HCT116 (cell line): ENCODE data around the gene WWOX. TPM values are rescaled to one million over a fixed set of nuclear protein-coding genes. Genes with fewer than 3 reads are reported as not detected.

Experiments used
- ATAC-seq: fragments of 200-7000 bp; cut with Tn5 transposase; 2 replicates; pipeline ENCODE4 v1.9.1; 2020; ENCODE audit warnings: mild to moderate bottlenecking, moderate library complexity
- BruUV-seq: library from RNA; stranded (reverse); fragments of 400-500 nt; replicated peaks from 2 replicates; lab custom pipeline; 2021; lab: Mats Ljungman, UMichigan
- CTCF ChIA-PET: fragments of 300-600 bp; sonication (Branson Sonifier 250); formaldehyde crosslinking; loops from one replicate; lab custom pipeline; 2021; ENCODE audit warnings: antibody characterized with exemption; lab: Charles Lee
- POLR2A ChIA-PET: fragments of 300-600, 350-600 bp; sonication (Branson Sonifier 250); formaldehyde crosslinking; loops from one replicate; lab custom pipeline; 2021; ENCODE audit warnings: antibody characterized with exemption; lab: Charles Lee
- RAD21 ChIA-PET, 2 experiments: fragments of 300-600 bp; sonication (Branson Sonifier 250); formaldehyde crosslinking; loops; one replicate each; lab custom pipeline; 2023; ENCODE audit warnings: low total read pairs in 2 of 2; ENCODE audit not compliant: uncharacterized antibody in 2 of 2, unreplicated experiment in 2 of 2, low non-redundant PET in 1 of 2; lab: Charles Lee
- DNase-seq: peaks from one replicate; pipeline ENCODE4 v3.0.0-alpha.2; 2010; ENCODE audit warnings: low read depth, low spot score
- H2AFZ ChIP-seq: fragments of 200-600 bp; shearing (Covaris generic), sonication (generic); 2 replicates; pipeline ENCODE4 v1.6.1; 2017; ENCODE audit warnings: low read depth, mixed run types, mixed read lengths, antibody characterized with exemption, low read length; ENCODE audit not compliant: poor library complexity, severe bottlenecking
- H3K27ac ChIP-seq: 2 replicates; pipeline ENCODE4 v1.5.1; 2012; ENCODE audit warnings: low read depth, low read length
- H3K27me3 ChIP-seq: fragments of 200-600 bp; sonication (generic); 2 replicates; pipeline ENCODE4 v1.6.1; 2016; ENCODE audit warnings: mixed run types, low read length, mixed read lengths; ENCODE audit not compliant: insufficient read depth
- H3K36me3 ChIP-seq, 2 experiments: fragments of 200-500 bp in 1 of 2; fragments of 200-600 bp in 1 of 2; sonication (Bioruptor generic) in 1 of 2; sonication (generic) in 1 of 2; 2 replicates each; pipeline versions ENCODE4 v1.5.1 to v1.6.1; 2014 to 2016; ENCODE audit warnings: low read length in 2 of 2, inconsistent platforms in 1 of 2, mixed read lengths in 1 of 2, mixed run types in 1 of 2; ENCODE audit not compliant: insufficient read depth in 2 of 2, control insufficient read depth in 1 of 2
- H3K4me1 ChIP-seq, 2 experiments: fragments of 200-600 bp in 1 of 2; sonication (generic) in 1 of 2; 2 replicates each; pipeline versions ENCODE4 v1.5.1 to v1.6.1; 2012 to 2017; ENCODE audit warnings: low read length in 2 of 2, inconsistent platforms in 1 of 2, mild to moderate bottlenecking in 1 of 2, mixed read lengths in 1 of 2, mixed run types in 1 of 2, moderate library complexity in 1 of 2; ENCODE audit not compliant: insufficient read depth in 2 of 2, control insufficient read depth in 1 of 2
- H3K4me2 ChIP-seq: fragments of 200-600 bp; sonication (generic); 2 replicates; pipeline ENCODE4 v1.6.1; 2017; ENCODE audit warnings: mixed run types, low read length, mixed read lengths
- H3K4me3 ChIP-seq, 2 experiments: fragments of 200-600 bp in 1 of 2; sonication (generic) in 1 of 2; replicated peaks in 1 of 2; 2 replicates each; pipeline ENCODE4 v1.5.1; 2011 to 2016; ENCODE audit warnings: low read length in 2 of 2, control low read depth in 1 of 2, low read depth in 1 of 2, mild to moderate bottlenecking in 1 of 2, mixed read lengths in 1 of 2, mixed run types in 1 of 2
- H3K79me2 ChIP-seq: fragments of 200-600 bp; sonication (generic); 2 replicates; pipeline ENCODE4 v1.6.1; 2017; ENCODE audit warnings: mild to moderate bottlenecking, mixed run types, low read length, moderate library complexity, mixed read lengths; ENCODE audit not compliant: insufficient read depth
- H3K9ac ChIP-seq: fragments of 200-600 bp; sonication (generic); 2 replicates; pipeline ENCODE4 v1.6.1; 2016; ENCODE audit warnings: low read length, mixed read lengths
- H3K9me2 ChIP-seq: fragments of 200-600 bp; sonication (generic), shearing (Covaris generic); 2 replicates; pipeline ENCODE4 v1.6.1; 2017; ENCODE audit warnings: mixed run types, mild to moderate bottlenecking, moderate library complexity; ENCODE audit not compliant: insufficient read depth
- H3K9me3 ChIP-seq, 2 experiments: fragments of 200-500 bp in 1 of 2; fragments of 200-600 bp in 1 of 2; sonication (Bioruptor generic) in 1 of 2; sonication (generic) in 1 of 2; 2 replicates each; pipeline ENCODE4 v1.6.1; 2014 to 2017; ENCODE audit warnings: low read length in 2 of 2, mixed read lengths in 2 of 2, inconsistent platforms in 1 of 2, low read depth in 1 of 2, mild to moderate bottlenecking in 1 of 2, mixed run types in 1 of 2, moderate library complexity in 1 of 2; ENCODE audit not compliant: control insufficient read depth in 1 of 2, insufficient read depth in 1 of 2
- H4K20me1 ChIP-seq: fragments of 200-600 bp; sonication (generic), shearing (Covaris generic); 2 replicates; pipeline ENCODE4 v1.6.1; 2017; ENCODE audit warnings: mixed run types, mild to moderate bottlenecking, moderate library complexity; ENCODE audit not compliant: insufficient read depth
- ATF3 ChIP-seq: IDR thresholded peaks from 2 replicates; pipeline ENCODE4 v1.6.1; 2012
- CEBPB ChIP-seq: IDR thresholded peaks from 2 replicates; pipeline ENCODE4 v1.6.1; 2012; ENCODE audit warnings: low read depth
- CTCF ChIP-seq, 3 experiments: fragments of 200-600 bp in 1 of 3; sonication (generic) in 1 of 3; IDR thresholded peaks in 2 of 3; conservative IDR thresholded peaks in 1 of 3; 2 replicates each; pipeline ENCODE4 v1.5.1; 2012 to 2017; ENCODE audit warnings: low read depth in 2 of 3, low read length in 2 of 3, antibody characterized with exemption in 1 of 3, borderline replicate concordance in 1 of 3, control low read depth in 1 of 3, mild to moderate bottlenecking in 1 of 3, mixed read lengths in 1 of 3, mixed run types in 1 of 3, moderate library complexity in 1 of 3; ENCODE audit not compliant: insufficient read depth in 1 of 3
- ELF1 ChIP-seq: IDR thresholded peaks from 2 replicates; pipeline ENCODE4 v1.6.1; 2012; ENCODE audit warnings: low read depth, borderline replicate concordance
- EZH2phosphoT487 ChIP-seq: fragments of 200-600 bp; IDR thresholded peaks from 2 replicates; pipeline ENCODE4 v1.6.1; 2018; ENCODE audit warnings: antibody characterized with exemption, borderline replicate concordance
- POLR2AphosphoS5 ChIP-seq: IDR thresholded peaks from 2 replicates; pipeline ENCODE4 v1.6.1; 2011; ENCODE audit warnings: mild to moderate bottlenecking, low read depth, low read length, moderate library complexity
- RAD21 ChIP-seq: IDR thresholded peaks from 2 replicates; pipeline ENCODE4 v1.6.1; 2012; ENCODE audit warnings: low read depth, mild to moderate bottlenecking
- SIN3A ChIP-seq: IDR thresholded peaks from 2 replicates; pipeline ENCODE4 v1.6.1; 2012; ENCODE audit warnings: low read depth
- SP1 ChIP-seq: IDR thresholded peaks from 2 replicates; pipeline ENCODE4 v1.6.1; 2012; ENCODE audit warnings: low read depth
- SRF ChIP-seq: IDR thresholded peaks from 2 replicates; pipeline ENCODE4 v1.6.1; 2012; ENCODE audit warnings: low read depth
- TCF7L2 ChIP-seq: IDR thresholded peaks from 2 replicates; pipeline ENCODE4 v1.7.0; 2011; ENCODE audit warnings: borderline replicate concordance, inconsistent platforms; ENCODE audit not compliant: insufficient read depth, insufficient read length; ENCODE audit errors: extremely low read depth
- ZBTB33 ChIP-seq: IDR thresholded peaks from 2 replicates; pipeline ENCODE4 v1.6.1; 2011; ENCODE audit warnings: mild to moderate bottlenecking, low read length, moderate library complexity; ENCODE audit not compliant: insufficient replicate concordance; ENCODE audit errors: extremely low read depth
- ZNF274 ChIP-seq: fragments of 200-500 bp; sonication (Bioruptor generic); IDR thresholded peaks from 2 replicates; pipeline ENCODE4 v1.6.1; 2014; ENCODE audit warnings: mild to moderate bottlenecking, low read depth, low read length, inconsistent platforms
- intact Hi-C: fragments of 100-400 bp; cut with micrococcal nuclease; formaldehyde crosslinking; loops from 2 replicates; pipeline ENCODE4 v1.10.0; 2022
- total RNA-seq: library from RNA; stranded (reverse); gene quantifications from one replicate; pipeline ENCODE4 v1.2.1, GENCODE V29; 2021; ENCODE audit not compliant: unreplicated experiment

Gene WWOX
- total RNA-seq, 1 experiment from 2014 or later, result 13.7 TPM

- TF ChIP-seq ELF1 (no peak), CTCF (IDR thresholded peaks at IDR 0.05 in 2 of 3, conservative IDR thresholded peaks at IDR 0.05 in 1 of 3; ENCODE audit: borderline replicate concordance in 1 of 3, insufficient read depth in 1 of 3, low read depth in 2 of 3, low read length in 2 of 3) (no peak), SRF (no peak)
Observed at GRCh38 chr16:79191933-79192332, 1092.5 kb downstream of the WWOX start (continued).

- no peak overlapping the region for H3K9ac ChIP-seq
- H2AFZ ChIP-seq, result no peak overlapping the region
- H3K79me2 ChIP-seq, result no peaks in the 10 kb centered on the region
- no peaks in the 10 kb centered on the region for H3K36me3 ChIP-seq
- H3K4me3 ChIP-seq, result no peak overlapping the region
- intact Hi-C loops, result no loop called here
- BruUV-seq, result no TSS peak
- H3K27me3 ChIP-seq, result no peaks in the 10 kb centered on the region
- ChIA-PET CTCF (no interaction called here), RAD21 (no interaction called here), POLR2A (no interaction called here)
- DNase-seq (no peak), ATAC-seq (no peak)
- no peaks in the 10 kb centered on the region for H3K4me1 ChIP-seq
- peaks cover 14 to 31% of the 10 kb centered on the region in 2 experiments; a peak in 2 of 4 replicates for H3K9me3 ChIP-seq
- H3K4me2 ChIP-seq, result no peak overlapping the region
- no peak overlapping the region for H3K27ac ChIP-seq
- H4K20me1 ChIP-seq, result no peaks in the 10 kb centered on the region
- H3K9me2 ChIP-seq, result no peaks in the 10 kb centered on the region
- no peak for TF ChIP-seq ZNF274
- no peak for TF ChIP-seq TCF7L2
- TF ChIP-seq CTCF (IDR thresholded peaks at IDR 0.05 in 2 of 3, conservative IDR thresholded peaks at IDR 0.05 in 1 of 3; ENCODE audit: borderline replicate concordance in 1 of 3, insufficient read depth in 1 of 3, low read depth in 2 of 3, low read length in 2 of 3), result no peak
- TF ChIP-seq SRF, result no peak
- no peak for TF ChIP-seq ATF3
- TF ChIP-seq CEBPB, result no peak
- no peak for TF ChIP-seq SP1
- no peak for TF ChIP-seq POLR2AphosphoS5
- no peak for TF ChIP-seq ZBTB33
- no peak for TF ChIP-seq RAD21
- TF ChIP-seq SIN3A, result no peak
- TF ChIP-seq ELF1, result no peak
- TF ChIP-seq EZH2phosphoT487, result no peak
Observed at GRCh38 chr16:79192904-79193303, 1093.5 kb downstream of the WWOX start.
